ENCODE measurements around the gene BLVRB.

The BLVRB gene

GRCh38 chr19:40398417-40399131 is 67.0 kb downstream of the BLVRB start:
- DNase-seq, result peak; percentile 23 to 31
